ENCODE measurements around the gene ARSA.
"Not testable (repeated sequence)": the region's sequence is repeated elsewhere in the genome, so short reads cannot be mapped to it uniquely, and the experiment has no call there.

ARSA gene

GRCh38 chr22:50641696-50642607 lies 14.0 kb upstream of the ARSA start:
- ATAC-seq: no peak
- TF ChIP-seq PPARA (CRISPR knock-in tag; IDR thresholded peaks at IDR 0.05; ENCODE audit: borderline replicate concordance) (no peak), TSHZ2 (CRISPR knock-in tag; IDR thresholded peaks at IDR 0.05) (no peak), POU6F1 (CRISPR knock-in tag; IDR thresholded peaks at IDR 0.05; ENCODE audit: borderline replicate concordance, low read depth) (no peak), GLIS3 (CRISPR knock-in tag; IDR thresholded peaks at IDR 0.05) (no peak), CREB5 (CRISPR knock-in tag; IDR thresholded peaks at IDR 0.05; ENCODE audit: low read depth) (no peak), OSR1 (CRISPR knock-in tag; IDR thresholded peaks at IDR 0.05) (no peak), RARB (CRISPR knock-in tag; IDR thresholded peaks at IDR 0.05) (no peak), ZNF8 (CRISPR knock-in tag; IDR thresholded peaks at IDR 0.05) (no peak), CSRNP3 (CRISPR knock-in tag; IDR thresholded peaks at IDR 0.05) (no peak), TCF4 (CRISPR knock-in tag; IDR thresholded peaks at IDR 0.05; ENCODE audit: borderline replicate concordance) (no peak), ZFP3 (CRISPR knock-in tag; IDR thresholded peaks at IDR 0.05) (no peak), ARNTL (CRISPR knock-in tag; IDR thresholded peaks at IDR 0.05; ENCODE audit: borderline replicate concordance, low read depth) (no peak), CSDC2 (CRISPR knock-in tag; IDR thresholded peaks at IDR 0.05) (no peak), ISL1 (CRISPR knock-in tag; IDR thresholded peaks at IDR 0.05) (no peak), ZFP30 (CRISPR knock-in tag; IDR thresholded peaks at IDR 0.05) (no peak), ZC3H10 (CRISPR knock-in tag; IDR thresholded peaks at IDR 0.05) (no peak), PATZ1 (CRISPR knock-in tag; IDR thresholded peaks at IDR 0.05; ENCODE audit: borderline replicate concordance) (no peak), ZNF70 (CRISPR knock-in tag; IDR thresholded peaks at IDR 0.05) (no peak), ESRRG (CRISPR knock-in tag; IDR thresholded peaks at IDR 0.05) (no peak)

- no peak for ATAC-seq
- no peak for TF ChIP-seq ZNF70 (CRISPR knock-in tag; IDR thresholded peaks at IDR 0.05)
- TF ChIP-seq ZFP30 (CRISPR knock-in tag; IDR thresholded peaks at IDR 0.05): no peak
- no peak for TF ChIP-seq CSDC2 (CRISPR knock-in tag; IDR thresholded peaks at IDR 0.05)
- no peak for TF ChIP-seq BACH2 (CRISPR knock-in tag; IDR thresholded peaks at IDR 0.05; ENCODE audit: borderline replicate concordance)
- no peak for TF ChIP-seq TSHZ2 (CRISPR knock-in tag; IDR thresholded peaks at IDR 0.05)
- no peak for TF ChIP-seq TOX (CRISPR knock-in tag; IDR thresholded peaks at IDR 0.05; ENCODE audit: borderline replicate concordance)
- TF ChIP-seq TCF4 (CRISPR knock-in tag; IDR thresholded peaks at IDR 0.05; ENCODE audit: borderline replicate concordance): no peak
- TF ChIP-seq CREB5 (CRISPR knock-in tag; IDR thresholded peaks at IDR 0.05; ENCODE audit: low read depth): no peak
Observed at GRCh38 chr22:50640857-50641647, 13.1 kb upstream of the ARSA start.

GRCh38 chr22:50640296-50640695 lies 12.3 kb upstream of the ARSA start:
- ATAC-seq: not testable (repeated sequence)

Measured in SK-N-SH treated with all-trans-retinoic acid at 6 μM for 48 hours (cell line).